H1 (cell line): ENCODE measurements around the gene CTIF. TPM values are rescaled to one million over a fixed set of nuclear protein-coding genes. Genes with fewer than 3 reads are reported as not detected.

Experiments used
- ASH2L ChIP-seq: fragments of 200-600, 300-600 bp; sonication (generic); IDR thresholded peaks from one replicate; pipeline ENCODE4 v1.7.1; 2017; ENCODE audit warnings: low read length
- CHD7 ChIP-seq: fragments of 300-600 bp; sonication (generic); IDR thresholded peaks from 2 replicates; pipeline ENCODE4 v1.7.1; 2012; ENCODE audit warnings: low read length, moderate library complexity, mild to moderate bottlenecking, inconsistent platforms; ENCODE audit not compliant: insufficient replicate concordance
- EP300 ChIP-seq, 2 experiments: IDR thresholded peaks; 1 replicate in 1 of 2; 2 replicates in 1 of 2; pipeline ENCODE4 v1.6.1; 2011 to 2012; ENCODE audit warnings: low read depth in 2 of 2, low read length in 2 of 2, mild to moderate bottlenecking in 2 of 2, borderline replicate concordance in 1 of 2, inconsistent platforms in 1 of 2, moderate library complexity in 1 of 2
- GABPA ChIP-seq: IDR thresholded peaks from 2 replicates; pipeline ENCODE4 v1.6.1; 2011; ENCODE audit warnings: mild to moderate bottlenecking, low read length, moderate library complexity, borderline replicate concordance; ENCODE audit not compliant: insufficient read depth
- PHF8 ChIP-seq: fragments of 200-600 bp; sonication (generic); conservative IDR thresholded peaks from 2 replicates; pipeline ENCODE4 v1.7.1; 2012; ENCODE audit warnings: low read depth, mild to moderate bottlenecking, inconsistent platforms, low read length, moderate library complexity
- RAD21 ChIP-seq, 2 experiments: IDR thresholded peaks in 1 of 2; conservative IDR thresholded peaks in 1 of 2; 2 replicates each; pipeline ENCODE4 v1.6.1; 2011; ENCODE audit warnings: low read depth in 2 of 2, low read length in 2 of 2, improper control_type of control experiment in 1 of 2, inconsistent platforms in 1 of 2, mild to moderate bottlenecking in 1 of 2, moderate library complexity in 1 of 2
- SIN3A ChIP-seq, 2 experiments: IDR thresholded peaks in 1 of 2; conservative IDR thresholded peaks in 1 of 2; 2 replicates each; pipeline ENCODE4 v1.6.1; 2011 to 2012; ENCODE audit warnings: low read length in 2 of 2, improper control_type of control experiment in 1 of 2, low read depth in 1 of 2, mild to moderate bottlenecking in 1 of 2
- SRF ChIP-seq: IDR thresholded peaks from 2 replicates; pipeline ENCODE4 v1.6.1; 2011; ENCODE audit warnings: mild to moderate bottlenecking, low read depth, low read length, moderate library complexity
- TAF7 ChIP-seq: optimal IDR thresholded peaks from 2 replicates; pipeline ENCODE3; 2011; ENCODE audit warnings: low read depth, mild to moderate bottlenecking, inconsistent platforms, low read length, moderate library complexity, borderline replicate concordance
- polyA plus RNA-seq, 7 experiments: library from polyadenylated mRNA; depleted of rRNA in 3 of 7; stranded (reverse) in 5 of 7; unstranded in 2 of 7; fragments of >200 nt in 5 of 7; fragments of 200-250 nt in 2 of 7; gene quantifications; 1 replicate in 5 of 7; 2 replicates in 1 of 7; 4 replicates in 1 of 7; pipeline versions ENCODE4 v1.2.1 to v1.2.3, GENCODE V29; 2011 to 2013; ENCODE audit warnings: missing spikeins in 2 of 7, mixed read lengths in 2 of 7
- total RNA-seq: library from RNA; stranded (reverse); fragmentation: NEBNext Ultra II Directional; extraction: Animal tissue kit (Norgen Biotek cat#: 25700); gene quantifications from 2 replicates; pipeline ENCODE4 v1.2.1, GENCODE V29; 2021

The CTIF gene
- total and polyA plus RNA-seq, 2 of the 8 experiments (the other 6 are each of a cell fraction or from before 2014, with no cell fraction given) = 9.0 to 17.8 TPM

GRCh38 chr18:48676756-48677368 lies 138.0 kb downstream of the CTIF start (continued):
- TF ChIP-seq SIN3A (conservative IDR thresholded peaks at IDR 0.05 in 1 of 2, IDR thresholded peaks at IDR 0.05 in 1 of 2; ENCODE audit: low read depth in 1 of 2, low read length in 2 of 2) = 0 out of 4 replicates have a peak, but pooled peaks of 1 of the 2 experiments have one; percentile 29
- no peak for TF ChIP-seq ASH2L
- TF ChIP-seq RAD21 (IDR thresholded peaks at IDR 0.05 in 1 of 2, conservative IDR thresholded peaks at IDR 0.05 in 1 of 2; ENCODE audit: low read depth in 2 of 2, low read length in 2 of 2) = peak; percentile 89 to 93
- no peak for TF ChIP-seq EP300 (IDR thresholded peaks at IDR 0.05; ENCODE audit: borderline replicate concordance in 1 of 2, low read depth in 2 of 2, low read length in 2 of 2)
- TF ChIP-seq PHF8 = no peak
- TF ChIP-seq SRF = no peak
- no peak for TF ChIP-seq CHD7
- TF ChIP-seq GABPA = peak; percentile 58; the same call in 1 of the 2 replicates
- TF ChIP-seq TAF7 = no peak
